ENCODE measurements around the gene LSM7. TPM values are rescaled to one million over a fixed set of nuclear protein-coding genes. Genes with fewer than 3 reads are reported as not detected.
"Not testable (repeated sequence)": the region's sequence is repeated elsewhere in the genome, so short reads cannot be mapped to it uniquely, and the experiment has no call there.

LSM7 gene
- total and polyA plus RNA-seq, 2 of the 13 experiments (the other 11 are each of a cell fraction or from before 2014, with no cell fraction given): 140 to 205 TPM

GRCh38 chr19:2282062-2282861 lies 46.1 kb downstream of the LSM7 start, which contains the start of gene PEAK3 (continued):
- no peak for TF ChIP-seq THAP11 (CRISPR knock-in tag; IDR thresholded peaks at IDR 0.05)

DNA sequence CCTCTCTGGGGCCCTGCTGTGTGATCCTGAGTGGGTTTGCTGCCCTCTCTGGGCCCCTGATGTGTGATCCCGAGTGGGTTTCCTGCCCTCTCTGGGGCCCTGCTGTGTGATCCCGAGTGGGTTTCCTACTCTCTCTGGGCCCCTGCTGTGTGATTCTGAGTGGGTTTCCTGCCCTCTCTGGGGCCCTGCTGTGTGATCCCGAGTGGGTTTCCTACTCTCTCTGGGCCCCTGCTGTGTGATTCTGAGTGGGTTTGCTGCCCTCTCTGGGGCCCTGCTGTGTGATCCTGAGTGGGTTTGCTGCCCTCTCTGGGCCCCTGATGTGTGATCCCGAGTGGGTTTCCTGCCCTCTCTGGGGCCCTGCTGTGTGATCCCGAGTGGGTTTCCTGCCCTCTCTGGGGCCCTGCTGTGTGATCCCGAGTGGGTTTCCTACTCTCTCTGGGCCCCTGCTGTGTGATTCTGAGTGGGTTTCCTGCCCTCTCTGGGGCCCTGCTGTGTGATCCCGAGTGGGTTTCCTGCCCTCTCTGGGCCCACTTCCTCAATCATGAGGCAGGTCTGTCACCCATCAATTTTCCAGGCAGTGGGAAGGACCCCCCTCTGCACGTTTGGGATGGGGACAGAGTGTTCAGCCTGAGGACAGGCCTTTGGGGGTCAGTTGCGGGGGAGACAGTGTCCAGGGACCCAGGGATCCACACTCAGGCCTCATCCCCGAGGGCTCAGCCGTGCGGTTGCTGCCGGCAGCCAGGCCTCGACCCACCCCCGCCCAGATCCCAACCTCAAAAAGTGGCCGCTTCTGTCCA lies 46.9 kb downstream of the LSM7 start:
- H2AFZ ChIP-seq (ENCODE audit: low read length); H3K79me2 ChIP-seq (ENCODE audit: insufficient read depth, low read length); FAIRE-seq; POLR2A ChIA-PET; CTCF ChIA-PET (ENCODE audit: low intra/inter-chr PET ratio, low total read pairs); intact Hi-C loops (cut with micrococcal nuclease; ENCODE audit: unreplicated experiment); BruUV-seq (replicated peaks); in situ Hi-C loops (cut with HindIII; ENCODE audit: extremely low pct_ligation_motif_present, low pct_unique_long_range_greater_than_20kb); H3K27ac ChIP-seq (ENCODE audit: extremely low read length, insufficient read depth, low read length); H3K9ac ChIP-seq (ENCODE audit: insufficient read depth, low read depth, low read length); H4K20me1 ChIP-seq (ENCODE audit: insufficient read depth, low read length); DNase-seq (ENCODE audit: low spot score); H3K9me3 ChIP-seq (ENCODE audit: low read length); H3K36me3 ChIP-seq (replicated peaks in 1 of 2; ENCODE audit: control insufficient read depth in 1 of 2, insufficient read depth in 2 of 2, low read length in 2 of 2): not testable (repeated sequence)
- Histone ChIP-seq H3K4me2 (ENCODE audit: low read depth, low read length) (peak overlapping the region; percentile 62; the same call in 1 of the 2 replicates), H3K27me3 (ENCODE audit: control insufficient read depth in 1 of 2, insufficient read depth in 2 of 2, low read length in 2 of 2) (peaks cover 2 to 25% of the 10 kb centered on the region in 2 experiments; a peak in 4 of 5 replicates), H3K4me3 (replicated peaks in 1 of 3; ENCODE audit: insufficient read depth in 1 of 3, low read depth in 2 of 3, low read length in 3 of 3) (peak overlapping the region in 2 of 3 experiments; percentile 23 to 57; a peak in 3 of 6 replicates), H3K4me1 (ENCODE audit: insufficient read depth, low read length) (peaks cover 20% of the 10 kb centered on the region)
- WGBS (ENCODE audit: low lambda C conversion rate): 7% methylated on average over 2 of the region's 16 CpGs
- ATAC-seq: peak; percentile 21
- TF ChIP-seq ZMYM3 (CRISPR knock-in tag; IDR thresholded peaks at IDR 0.05): peak; percentile 30; the same call in 1 of the 2 replicates
- TF ChIP-seq ZNF768 (CRISPR knock-in tag; IDR thresholded peaks at IDR 0.05): peak; percentile 95

Data from HepG2 (cell line).